H9 (cell line): Measurements from ENCODE around the gene MARK2. TPM values are rescaled to one million over a fixed set of nuclear protein-coding genes. Genes with fewer than 3 reads are reported as not detected.
A peak's percentile ranks its signal among the peaks of the same experiment; 100 is the strongest.

Experiments used
- DNase-seq: peaks from one replicate; pipeline ENCODE4 v3.0.0-alpha.2; 2017
- H2AFZ ChIP-seq: one replicate; pipeline ENCODE4 v1.6.1; 2013; ENCODE audit warnings: mild to moderate bottlenecking, low read length, control low read depth, moderate library complexity
- H2AK5ac ChIP-seq: 2 replicates; pipeline ENCODE4 v1.6.1; 2013; ENCODE audit warnings: low read length, control low read depth, mixed read lengths; ENCODE audit not compliant: insufficient read length
- H2BK120ac ChIP-seq: one replicate; pipeline ENCODE4 v1.6.1; 2013; ENCODE audit warnings: low read depth, mild to moderate bottlenecking, low read length, control low read depth, inconsistent platforms; ENCODE audit not compliant: poor library complexity, severe bottlenecking
- H2BK12ac ChIP-seq: 2 replicates; pipeline ENCODE4 v1.6.1; 2013; ENCODE audit warnings: low read length, control low read depth, mixed read lengths, low read depth; ENCODE audit not compliant: insufficient read length
- H2BK15ac ChIP-seq: 2 replicates; pipeline ENCODE4 v1.6.1; 2013; ENCODE audit warnings: low read depth, low read length, control low read depth
- H2BK20ac ChIP-seq: one replicate; pipeline ENCODE4 v1.6.1; 2013; ENCODE audit warnings: low read depth, mild to moderate bottlenecking, low read length, control low read depth, inconsistent platforms; ENCODE audit not compliant: poor library complexity, severe bottlenecking
- H2BK5ac ChIP-seq: 2 replicates; pipeline ENCODE4 v1.6.1; 2013; ENCODE audit warnings: low read length, control low read depth, mixed read lengths; ENCODE audit not compliant: insufficient read length
- H3K14ac ChIP-seq: 2 replicates; pipeline ENCODE4 v1.6.1; 2013; ENCODE audit warnings: low read length, control low read depth; ENCODE audit not compliant: insufficient read depth
- H3K18ac ChIP-seq: 2 replicates; pipeline ENCODE4 v1.6.1; 2013; ENCODE audit warnings: low read depth, mild to moderate bottlenecking, mixed read lengths, low read length, control low read depth; ENCODE audit not compliant: insufficient read length
- H3K23ac ChIP-seq: 2 replicates; pipeline ENCODE4 v1.6.1; 2013; ENCODE audit warnings: low read length, control low read depth, mixed read lengths, low read depth; ENCODE audit not compliant: insufficient read length
- H3K23me2 ChIP-seq: 2 replicates; pipeline ENCODE4 v1.6.1; 2013; ENCODE audit warnings: low read depth, mild to moderate bottlenecking, mixed read lengths, low read length, control low read depth; ENCODE audit not compliant: insufficient read length, poor library complexity, severe bottlenecking
- H3K27ac ChIP-seq: 2 replicates; pipeline ENCODE4 v1.5.1; 2013; ENCODE audit warnings: low read length, control low read depth, mixed read lengths, low read depth; ENCODE audit not compliant: insufficient read length
- H3K27me3 ChIP-seq: 2 replicates; pipeline ENCODE4 v1.6.1; 2013; ENCODE audit warnings: low read length, control low read depth, inconsistent platforms; ENCODE audit not compliant: insufficient read depth
- H3K4ac ChIP-seq: 2 replicates; pipeline ENCODE4 v1.6.1; 2013; ENCODE audit warnings: low read depth, mild to moderate bottlenecking, control low read depth, inconsistent platforms, low read length, moderate library complexity
- H3K4me1 ChIP-seq: 2 replicates; pipeline ENCODE4 v1.6.1; 2013; ENCODE audit warnings: low read length, control low read depth, inconsistent platforms; ENCODE audit not compliant: insufficient read depth
- H3K4me2 ChIP-seq: 2 replicates; pipeline ENCODE4 v1.6.1; 2013; ENCODE audit warnings: low read length, control low read depth, mixed read lengths; ENCODE audit not compliant: insufficient read length, insufficient read depth
- H3K56ac ChIP-seq: 2 replicates; pipeline ENCODE4 v1.6.1; 2013; ENCODE audit warnings: low read depth, mild to moderate bottlenecking, mixed read lengths, low read length, control low read depth; ENCODE audit not compliant: insufficient read length
- H3K79me1 ChIP-seq: 2 replicates; pipeline ENCODE4 v1.6.1; 2013; ENCODE audit warnings: low read depth, mild to moderate bottlenecking, moderate library complexity, low read length, control low read depth, inconsistent platforms; ENCODE audit not compliant: insufficient read depth, poor library complexity, severe bottlenecking
- H3K79me2 ChIP-seq: 2 replicates; pipeline ENCODE4 v1.6.1; 2013; ENCODE audit warnings: low read length, control low read depth, inconsistent platforms; ENCODE audit not compliant: insufficient read depth
- H3K9ac ChIP-seq: 2 replicates; pipeline ENCODE4 v1.6.1; 2013; ENCODE audit warnings: low read length, control low read depth, mixed read lengths; ENCODE audit not compliant: insufficient read length; ENCODE audit errors: extremely low read depth
- H3K9me3 ChIP-seq: one replicate; pipeline ENCODE4 v1.6.1; 2013; ENCODE audit warnings: low read depth, low read length, inconsistent platforms; ENCODE audit not compliant: control insufficient read depth
- H3T11ph ChIP-seq: one replicate; pipeline ENCODE4 v1.6.1; 2013; ENCODE audit warnings: mild to moderate bottlenecking, low read length, control low read depth, inconsistent platforms
- H4K20me1 ChIP-seq: one replicate; pipeline ENCODE4 v1.6.1; 2013; ENCODE audit not compliant: control insufficient read depth, insufficient read length, insufficient read depth
- H4K5ac ChIP-seq: 2 replicates; pipeline ENCODE4 v1.6.1; 2013; ENCODE audit warnings: low read depth, mild to moderate bottlenecking, mixed read lengths, low read length, control low read depth; ENCODE audit not compliant: insufficient read length
- H4K8ac ChIP-seq: replicated peaks from 2 replicates; pipeline ENCODE4 v1.6.1; 2013; ENCODE audit warnings: low read length, control low read depth, mixed read lengths, low read depth; ENCODE audit not compliant: insufficient read length
- H4K91ac ChIP-seq: 2 replicates; pipeline ENCODE4 v1.6.1; 2013; ENCODE audit warnings: low read depth, mild to moderate bottlenecking, moderate library complexity, mixed read lengths, low read length, control low read depth; ENCODE audit not compliant: insufficient read length
- H3K27ac Mint-ChIP-seq, 3 experiments: 2 replicates in 2 of 3; 3 replicates in 1 of 3; pipeline ENCODE4 v1.8.0; 2020 to 2021; ENCODE audit warnings: mixed read lengths in 3 of 3, mild to moderate bottlenecking in 1 of 3, moderate library complexity in 1 of 3
- H3K27me3 Mint-ChIP-seq: 2 replicates; pipeline ENCODE4 v1.8.0; 2021; ENCODE audit warnings: low read depth, mild to moderate bottlenecking, moderate library complexity, mixed read lengths
- H3K36me3 Mint-ChIP-seq, 3 experiments: 2 replicates in 2 of 3; 3 replicates in 1 of 3; pipeline ENCODE4 v1.8.0; 2020 to 2021; ENCODE audit warnings: low read depth in 3 of 3, mixed read lengths in 3 of 3; ENCODE audit not compliant: insufficient read depth in 1 of 3
- H3K4me1 Mint-ChIP-seq, 2 experiments: 2 replicates each; pipeline ENCODE4 v1.8.0; 2020; ENCODE audit warnings: mixed read lengths in 2 of 2
- H3K4me3 Mint-ChIP-seq, 2 experiments: 2 replicates in 1 of 2; 3 replicates in 1 of 2; pipeline ENCODE4 v1.8.0; 2020 to 2021; ENCODE audit warnings: mild to moderate bottlenecking in 2 of 2, mixed read lengths in 2 of 2, moderate library complexity in 1 of 2
- H3K9me3 Mint-ChIP-seq, 2 experiments: 2 replicates in 1 of 2; 3 replicates in 1 of 2; pipeline ENCODE4 v1.8.0; 2020; ENCODE audit warnings: mild to moderate bottlenecking in 2 of 2, mixed read lengths in 2 of 2, moderate library complexity in 1 of 2
- CTCF ChIP-seq: fragments of 200-600 bp; sonication (generic); conservative IDR thresholded peaks from 3 replicates; pipeline ENCODE4 v1.8.0; 2021; ENCODE audit warnings: antibody characterized with exemption, mild to moderate bottlenecking
- WGBS: extraction: QIAGEN DNeasy Blood & Tissue Kit; methylation state at CpG from one replicate; pipeline ENCODE4 v1.1.7; 2013; ENCODE audit warnings: missing lambda C conversion rate, low lambda C conversion rate, mixed read lengths; ENCODE audit not compliant: insufficient read length; ENCODE audit errors: extremely low coverage; 5-methylcytosine and 5-hydroxymethylcytosine counted together
- total RNA-seq: library from RNA; stranded (reverse); gene quantifications from 2 replicates; pipeline ENCODE4 v1.2.1, GENCODE V29; 2021

Gene MARK2
- total RNA-seq, 1 experiment from 2014 or later: 45.7 TPM

GRCh38 chr11:63882555-63883242 is 43.8 kb downstream of the MARK2 start:
- no peak overlapping the region for H4K5ac ChIP-seq
- H3K23ac ChIP-seq: no peak overlapping the region
- Mint-ChIP-seq H3K27me3 (no peaks in the 10 kb centered on the region), H3K4me3 (peak overlapping the region in 1 of 2 experiments; percentile 56; a peak in 2 of 5 replicates), H3K4me1 (peaks cover 47 to 64% of the 10 kb centered on the region in 2 experiments), H3K27ac (peak overlapping the region; percentile 67 to 89 (median 84); a peak in 3 of 7 replicates), H3K9me3 (no peaks in the 10 kb centered on the region), H3K36me3 (peaks cover 3 to 10% (median 4%) of the 10 kb centered on the region in 3 experiments; a peak in 5 of 7 replicates)
- no peak overlapping the region for H2AFZ ChIP-seq
- H3K27ac ChIP-seq: no peak overlapping the region
- no peak overlapping the region for H2BK5ac ChIP-seq
- WGBS: no CpG with 5 or more reads among the region's 7 CpGs
- H2BK15ac ChIP-seq: no peak overlapping the region
- H3K79me2 ChIP-seq: no peaks in the 10 kb centered on the region; the same call in 1 of the 2 replicates
- H3K27me3 ChIP-seq: no peaks in the 10 kb centered on the region
- peaks cover 14% of the 10 kb centered on the region; the same call in 1 of the 2 replicates for H3K4me1 ChIP-seq
- peak; percentile 82 for DNase-seq
- H4K8ac ChIP-seq: no peak overlapping the region
- H2AK5ac ChIP-seq: no peak overlapping the region
- H3K79me1 ChIP-seq: peaks cover 4% of the 10 kb centered on the region
- TF ChIP-seq CTCF: no peak
- H3K9me3 ChIP-seq: no peaks in the 10 kb centered on the region
- no peak overlapping the region for H3T11ph ChIP-seq
- no peak overlapping the region for H3K9ac ChIP-seq
- H3K4me2 ChIP-seq: no peak overlapping the region
- H3K23me2 ChIP-seq: no peaks in the 10 kb centered on the region
- H3K14ac ChIP-seq: no peak overlapping the region
- no peak overlapping the region for H3K4ac ChIP-seq
- no peak overlapping the region for H3K56ac ChIP-seq
- no peak overlapping the region for H2BK20ac ChIP-seq
- H2BK12ac ChIP-seq: no peak overlapping the region
- H4K91ac ChIP-seq: no peak overlapping the region
- H2BK120ac ChIP-seq: no peak overlapping the region
- no peaks in the 10 kb centered on the region for H4K20me1 ChIP-seq
- H3K18ac ChIP-seq: no peak overlapping the region
